HepG2 (cell line): ENCODE results near the gene GPRIN1. TPM values are rescaled to one million over a fixed set of nuclear protein-coding genes. Genes with fewer than 3 reads are reported as not detected.

Experiments used
- LCORL ChIP-seq, 2 experiments: fragments of 450-650 bp in 1 of 2; sonication (generic) in 1 of 2; formaldehyde crosslinking in 1 of 2; IDR thresholded peaks; 2 replicates each; pipeline versions ENCODE4 v1.5.0 to v1.6.1; 2017 to 2020; ENCODE audit warnings: antibody characterized with exemption in 1 of 2, missing genetic modification reagents in 1 of 2
- NKX3-1 ChIP-seq: sonication (generic); formaldehyde crosslinking; IDR thresholded peaks from 2 replicates; pipeline ENCODE4 v1.5.0; 2020; ENCODE audit warnings: missing genetic modification reagents
- RXRA ChIP-seq: sonication (generic); formaldehyde crosslinking; IDR thresholded peaks from 2 replicates; pipeline ENCODE4 v1.5.1; 2020; ENCODE audit warnings: missing genetic modification reagents
- SMC3 ChIP-seq: IDR thresholded peaks from 2 replicates; pipeline ENCODE4 v1.6.1; 2011; ENCODE audit warnings: low read length, improper control_type of control experiment
- SP140L ChIP-seq: sonication (generic); formaldehyde crosslinking; IDR thresholded peaks from 2 replicates; pipeline ENCODE4 v1.4.0; 2020; ENCODE audit warnings: missing genetic modification reagents, borderline replicate concordance
- SRY ChIP-seq: sonication (generic); formaldehyde crosslinking; IDR thresholded peaks from 2 replicates; pipeline ENCODE4 v1.8.0; 2022; ENCODE audit warnings: mild to moderate bottlenecking, missing genetic modification reagents
- ZBTB49 ChIP-seq: sonication (generic); formaldehyde crosslinking; IDR thresholded peaks from 2 replicates; pipeline ENCODE4 v1.4.0; 2020; ENCODE audit warnings: missing genetic modification reagents, borderline replicate concordance
- ZKSCAN5 ChIP-seq: sonication (generic); formaldehyde crosslinking; IDR thresholded peaks from 2 replicates; pipeline ENCODE4 v1.5.1; 2020; ENCODE audit warnings: mild to moderate bottlenecking, missing genetic modification reagents
- ZNF331 ChIP-seq: sonication (generic); formaldehyde crosslinking; IDR thresholded peaks from 2 replicates; pipeline ENCODE4 v1.4.0; 2020; ENCODE audit warnings: missing genetic modification reagents
- ZNF564 ChIP-seq: sonication (generic); formaldehyde crosslinking; IDR thresholded peaks from 2 replicates; pipeline ENCODE4 v1.8.1; 2023; ENCODE audit warnings: mild to moderate bottlenecking, missing genetic modification reagents
- ZNF605 ChIP-seq: sonication (generic); formaldehyde crosslinking; IDR thresholded peaks from 2 replicates; pipeline ENCODE4 v1.8.0; 2022; ENCODE audit warnings: mild to moderate bottlenecking, missing genetic modification reagents
- ZNF687 ChIP-seq: sonication (generic); formaldehyde crosslinking; IDR thresholded peaks from 2 replicates; pipeline ENCODE4 v1.5.1; 2020; ENCODE audit warnings: mild to moderate bottlenecking, missing genetic modification reagents, moderate library complexity
- ZNF776 ChIP-seq: sonication (generic); formaldehyde crosslinking; IDR thresholded peaks from 2 replicates; pipeline ENCODE4 v1.4.0; 2020; ENCODE audit warnings: mild to moderate bottlenecking, missing genetic modification reagents
- ZNF781 ChIP-seq: sonication (generic); formaldehyde crosslinking; IDR thresholded peaks from 2 replicates; pipeline ENCODE4 v1.5.1; 2020; ENCODE audit warnings: borderline replicate concordance, mild to moderate bottlenecking, missing genetic modification reagents; ENCODE audit errors: not compliant biosample characterization
- polyA plus RNA-seq, 8 experiments: library from polyadenylated mRNA; depleted of rRNA in 3 of 8; stranded (reverse) in 7 of 8; unstranded in 1 of 8; fragments of >200 nt; fragmentation: Illumina TruSeq in 4 of 8; extraction: Trizol in 4 of 8; gene quantifications; 2 replicates each; pipeline versions ENCODE4 v1.2.1 to v1.2.3, GENCODE V29; 2011 to 2016; ENCODE audit warnings: low read depth in 4 of 8, missing spikeins in 1 of 8, mixed read lengths in 1 of 8; ENCODE audit not compliant: insufficient read depth in 1 of 8
- total RNA-seq, 5 experiments: library from RNA; depleted of rRNA; stranded (reverse); fragments of >200 nt; fragmentation: Illumina TruSeq; extraction: Trizol; gene quantifications; 2 replicates each; pipeline ENCODE4 v1.2.3, GENCODE V29; 2016; ENCODE audit warnings: low read depth in 1 of 5
- TF ChIP-seq, protein P1 (sequence below): sonication (generic); formaldehyde crosslinking; IDR thresholded peaks from 2 replicates; pipeline ENCODE4 v1.4.0; 2020; ENCODE audit warnings: mild to moderate bottlenecking, low read depth, missing genetic modification reagents
- TF ChIP-seq, protein P2 (sequence below): sonication (generic); formaldehyde crosslinking; IDR thresholded peaks from 2 replicates; pipeline ENCODE4 v1.5.0; 2020; ENCODE audit warnings: mild to moderate bottlenecking, missing genetic modification reagents, moderate library complexity
- TF ChIP-seq, protein P3 (sequence below): sonication (generic); formaldehyde crosslinking; IDR thresholded peaks from 2 replicates; pipeline ENCODE4; 2020; ENCODE audit warnings: missing genetic modification reagents, mild to moderate bottlenecking, borderline replicate concordance

Gene GPRIN1
- total and polyA plus RNA-seq, 2 of the 13 experiments (the other 11 are each of a cell fraction or from before 2014, with no cell fraction given), result 0.32 to 2.0 TPM

GRCh38 chr5:176658007-176658599 is 48.1 kb upstream of the GPRIN1 start (continued):
- TF ChIP-seq ZNF781 (CRISPR knock-in tag) (no peak), SP140L (CRISPR knock-in tag) (no peak), RXRA (no peak), ZKSCAN5 (CRISPR knock-in tag) (no peak), SMC3 (peak; percentile 62), ZNF331 (CRISPR knock-in tag) (0 out of 2 replicates have a peak, but pooled peaks have one; percentile 38), SRY (no peak), NKX3-1 (CRISPR knock-in tag) (no peak), ZNF687 (CRISPR knock-in tag) (0 out of 2 replicates have a peak, but pooled peaks have one; percentile 34), ZNF605 (CRISPR knock-in tag) (no peak; the same call in 1 of the 2 replicates), ZBTB49 (CRISPR knock-in tag) (no peak), ZNF776 (no peak), ZNF564 (CRISPR knock-in tag) (no peak), LCORL (IDR thresholded peaks at IDR 0.05) (no peak), LCORL (CRISPR knock-in tag; IDR thresholded peaks at IDR 0.05) (peak; percentile 37; the same call in 1 of the 2 replicates)
- TF ChIP-seq, protein P1, sequence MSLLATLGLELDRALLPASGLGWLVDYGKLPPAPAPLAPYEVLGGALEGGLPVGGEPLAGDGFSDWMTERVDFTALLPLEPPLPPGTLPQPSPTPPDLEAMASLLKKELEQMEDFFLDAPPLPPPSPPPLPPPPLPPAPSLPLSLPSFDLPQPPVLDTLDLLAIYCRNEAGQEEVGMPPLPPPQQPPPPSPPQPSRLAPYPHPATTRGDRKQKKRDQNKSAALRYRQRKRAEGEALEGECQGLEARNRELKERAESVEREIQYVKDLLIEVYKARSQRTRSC (CRISPR knock-in tag), result no peak
- TF ChIP-seq, protein P2, sequence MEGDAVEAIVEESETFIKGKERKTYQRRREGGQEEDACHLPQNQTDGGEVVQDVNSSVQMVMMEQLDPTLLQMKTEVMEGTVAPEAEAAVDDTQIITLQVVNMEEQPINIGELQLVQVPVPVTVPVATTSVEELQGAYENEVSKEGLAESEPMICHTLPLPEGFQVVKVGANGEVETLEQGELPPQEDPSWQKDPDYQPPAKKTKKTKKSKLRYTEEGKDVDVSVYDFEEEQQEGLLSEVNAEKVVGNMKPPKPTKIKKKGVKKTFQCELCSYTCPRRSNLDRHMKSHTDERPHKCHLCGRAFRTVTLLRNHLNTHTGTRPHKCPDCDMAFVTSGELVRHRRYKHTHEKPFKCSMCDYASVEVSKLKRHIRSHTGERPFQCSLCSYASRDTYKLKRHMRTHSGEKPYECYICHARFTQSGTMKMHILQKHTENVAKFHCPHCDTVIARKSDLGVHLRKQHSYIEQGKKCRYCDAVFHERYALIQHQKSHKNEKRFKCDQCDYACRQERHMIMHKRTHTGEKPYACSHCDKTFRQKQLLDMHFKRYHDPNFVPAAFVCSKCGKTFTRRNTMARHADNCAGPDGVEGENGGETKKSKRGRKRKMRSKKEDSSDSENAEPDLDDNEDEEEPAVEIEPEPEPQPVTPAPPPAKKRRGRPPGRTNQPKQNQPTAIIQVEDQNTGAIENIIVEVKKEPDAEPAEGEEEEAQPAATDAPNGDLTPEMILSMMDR (CRISPR knock-in tag), result peak; percentile 95
- TF ChIP-seq, protein P3, sequence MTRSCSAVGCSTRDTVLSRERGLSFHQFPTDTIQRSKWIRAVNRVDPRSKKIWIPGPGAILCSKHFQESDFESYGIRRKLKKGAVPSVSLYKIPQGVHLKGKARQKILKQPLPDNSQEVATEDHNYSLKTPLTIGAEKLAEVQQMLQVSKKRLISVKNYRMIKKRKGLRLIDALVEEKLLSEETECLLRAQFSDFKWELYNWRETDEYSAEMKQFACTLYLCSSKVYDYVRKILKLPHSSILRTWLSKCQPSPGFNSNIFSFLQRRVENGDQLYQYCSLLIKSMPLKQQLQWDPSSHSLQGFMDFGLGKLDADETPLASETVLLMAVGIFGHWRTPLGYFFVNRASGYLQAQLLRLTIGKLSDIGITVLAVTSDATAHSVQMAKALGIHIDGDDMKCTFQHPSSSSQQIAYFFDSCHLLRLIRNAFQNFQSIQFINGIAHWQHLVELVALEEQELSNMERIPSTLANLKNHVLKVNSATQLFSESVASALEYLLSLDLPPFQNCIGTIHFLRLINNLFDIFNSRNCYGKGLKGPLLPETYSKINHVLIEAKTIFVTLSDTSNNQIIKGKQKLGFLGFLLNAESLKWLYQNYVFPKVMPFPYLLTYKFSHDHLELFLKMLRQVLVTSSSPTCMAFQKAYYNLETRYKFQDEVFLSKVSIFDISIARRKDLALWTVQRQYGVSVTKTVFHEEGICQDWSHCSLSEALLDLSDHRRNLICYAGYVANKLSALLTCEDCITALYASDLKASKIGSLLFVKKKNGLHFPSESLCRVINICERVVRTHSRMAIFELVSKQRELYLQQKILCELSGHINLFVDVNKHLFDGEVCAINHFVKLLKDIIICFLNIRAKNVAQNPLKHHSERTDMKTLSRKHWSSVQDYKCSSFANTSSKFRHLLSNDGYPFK (CRISPR knock-in tag), result no peak; the same call in 1 of the 2 replicates
